Activated CD4-positive, alpha-beta T cell treated with anti-CD3 and anti-CD28 coated beads for 24 hours (primary cell): ENCODE data around the gene ZNF709.
"Not testable (repeated sequence)": the region's sequence is repeated elsewhere in the genome, so short reads cannot be mapped to it uniquely, and the experiment has no call there.

Experiments
- DNase-seq, 2 donors: peaks; one replicate each; pipeline ENCODE4 v3.0.0-alpha.2; 2020; ENCODE audit warnings: low read depth in 2 of 2

Gene ZNF709

DNA sequence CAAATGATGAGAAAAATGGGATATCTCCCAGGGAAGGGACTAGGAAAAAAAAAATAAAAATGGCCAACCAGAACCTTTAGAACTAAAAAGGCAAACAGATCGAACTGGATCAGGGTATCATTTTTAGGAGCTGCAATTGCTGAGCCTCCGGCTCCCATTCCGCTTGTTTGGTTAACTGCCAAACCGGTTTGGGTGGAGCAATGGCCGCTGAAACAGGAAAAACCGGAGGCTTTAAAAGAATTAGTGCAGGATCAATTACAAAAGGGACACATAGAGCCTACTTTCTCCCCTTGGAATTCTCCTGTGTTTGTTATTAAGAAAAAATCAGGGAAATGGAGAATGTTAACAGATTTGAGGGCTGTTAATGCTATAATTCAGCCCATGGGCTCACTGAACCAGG, 31.1 kb downstream of the ZNF709 start:
- no peak for DNase-seq

DNA sequence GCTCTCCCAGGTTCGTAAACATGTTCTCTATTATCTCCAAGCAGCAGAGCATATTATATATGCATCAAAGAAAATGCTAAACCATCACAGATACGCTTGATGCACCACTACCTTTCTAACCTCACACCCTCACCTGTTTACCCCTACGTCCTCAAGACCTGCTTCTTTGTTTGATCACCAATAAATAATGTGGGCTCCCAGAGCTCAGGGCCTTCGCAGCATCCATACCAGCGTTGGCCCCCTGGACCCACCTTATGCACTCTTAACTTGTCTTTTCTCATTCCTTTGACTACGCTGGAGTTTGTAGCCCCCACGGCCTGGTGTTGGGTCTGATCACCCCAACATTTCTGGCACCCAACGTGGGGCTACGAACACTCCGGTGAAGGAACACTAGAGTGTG, 33.8 kb downstream of the ZNF709 start:
- no peak for DNase-seq

DNA sequence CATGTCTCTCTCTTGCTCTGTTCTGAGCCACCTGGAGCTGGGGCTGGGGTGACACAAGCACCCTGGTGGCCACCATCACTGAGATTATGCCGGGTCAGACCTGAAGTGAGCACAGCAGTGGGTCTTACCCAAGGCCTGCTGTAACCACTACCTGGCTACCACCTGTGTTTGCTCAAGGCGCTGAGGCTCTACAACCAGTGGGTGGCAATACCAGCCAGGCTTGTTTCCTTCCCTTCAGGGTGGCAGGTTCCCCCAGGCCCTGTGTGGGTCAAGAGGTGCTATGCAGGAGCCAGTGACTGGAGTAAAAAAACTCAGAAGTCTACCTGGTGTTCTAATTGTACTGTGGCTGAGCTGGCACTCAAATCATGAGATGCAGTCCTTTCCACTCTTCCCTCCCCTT, 35.8 kb downstream of the ZNF709 start:
- DNase-seq, result no peak

DNA sequence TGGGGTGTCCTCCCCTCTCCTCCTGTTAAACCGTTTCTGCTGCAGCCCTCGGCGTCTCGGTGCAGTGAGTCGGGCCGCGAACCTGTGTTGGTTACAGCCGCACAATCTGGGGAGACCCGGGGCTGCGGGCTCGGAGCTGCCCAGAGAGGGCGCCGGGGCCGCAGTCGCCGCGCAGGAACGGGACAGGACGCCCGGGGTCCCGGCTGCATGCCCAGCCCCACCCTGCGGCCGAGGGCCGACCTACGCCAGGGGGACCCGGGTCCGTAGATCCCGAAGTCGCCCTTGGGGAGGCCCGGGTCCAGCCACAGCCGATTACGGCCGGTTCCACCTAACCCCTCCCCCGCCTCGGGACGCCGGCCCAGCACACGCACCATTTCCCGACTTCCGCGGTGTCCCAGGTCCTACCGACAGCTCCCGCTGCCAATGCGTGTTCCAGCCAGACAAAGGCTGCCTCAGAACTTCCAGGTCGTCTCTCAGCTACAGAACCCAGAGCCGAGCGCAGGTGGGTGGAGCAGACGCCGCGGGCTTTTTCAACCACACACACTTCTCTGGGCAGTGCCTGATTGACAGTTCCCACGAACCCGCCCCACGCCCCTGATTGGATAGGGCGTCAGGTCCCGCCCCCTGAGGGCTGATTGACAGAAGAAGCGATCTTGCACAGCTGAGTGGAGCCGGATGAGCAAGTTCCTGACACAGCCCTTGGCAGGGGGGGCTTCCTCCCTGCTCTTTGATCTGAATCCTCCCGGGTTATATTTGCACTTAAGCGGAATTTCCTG, 43.9 kb downstream of the ZNF709 start, which contains the start of gene ZNF443:
ZNF443 (minus strand) TSS at position 481 of the 776 bp plus-strand sequence; CDS start at position 374, 107 bp downstream.
- DNase-seq, result peak; percentile 99

DNA sequence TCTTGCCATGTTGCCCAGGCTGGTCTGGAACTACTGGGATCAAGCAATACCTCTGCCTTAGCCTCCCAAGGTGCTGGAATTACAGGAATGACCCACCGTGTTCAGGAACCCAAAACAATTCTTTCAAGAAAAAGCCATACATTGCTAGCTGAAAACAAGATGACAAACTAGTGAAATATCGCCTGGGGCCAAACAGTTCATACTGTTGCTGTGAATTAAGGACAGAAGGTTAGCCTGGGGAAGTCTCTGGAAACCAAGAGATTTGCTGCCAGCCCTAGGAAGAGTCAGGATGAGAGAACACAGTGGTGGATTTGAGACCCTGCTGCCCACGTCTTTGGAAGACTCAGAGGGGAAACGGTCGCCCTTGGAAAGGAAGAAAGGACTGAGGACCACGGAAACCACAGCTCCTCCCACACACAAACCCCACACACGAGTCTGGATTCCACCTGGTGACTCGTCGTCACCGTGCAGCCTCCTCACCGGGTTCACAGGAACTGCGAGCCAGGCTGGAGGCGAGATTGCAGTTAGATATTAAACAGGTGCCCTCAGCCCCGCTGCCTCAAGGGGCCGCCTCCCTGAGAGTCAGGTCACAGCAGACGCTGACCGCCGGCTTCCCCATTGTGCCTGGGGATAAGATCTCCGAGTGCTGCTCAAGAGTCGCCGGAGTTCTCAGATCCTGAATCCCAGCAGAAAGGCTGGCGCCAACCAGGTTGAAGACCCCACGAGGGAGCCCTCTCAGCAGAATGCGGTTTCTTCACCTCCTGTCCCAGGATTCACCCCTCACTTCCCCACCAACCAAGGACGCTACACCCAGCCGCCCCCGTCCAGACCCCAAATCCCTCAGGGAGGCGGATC, 44.7 kb downstream of the ZNF709 start:
- peak; percentile 6 to 45 for DNase-seq

DNA sequence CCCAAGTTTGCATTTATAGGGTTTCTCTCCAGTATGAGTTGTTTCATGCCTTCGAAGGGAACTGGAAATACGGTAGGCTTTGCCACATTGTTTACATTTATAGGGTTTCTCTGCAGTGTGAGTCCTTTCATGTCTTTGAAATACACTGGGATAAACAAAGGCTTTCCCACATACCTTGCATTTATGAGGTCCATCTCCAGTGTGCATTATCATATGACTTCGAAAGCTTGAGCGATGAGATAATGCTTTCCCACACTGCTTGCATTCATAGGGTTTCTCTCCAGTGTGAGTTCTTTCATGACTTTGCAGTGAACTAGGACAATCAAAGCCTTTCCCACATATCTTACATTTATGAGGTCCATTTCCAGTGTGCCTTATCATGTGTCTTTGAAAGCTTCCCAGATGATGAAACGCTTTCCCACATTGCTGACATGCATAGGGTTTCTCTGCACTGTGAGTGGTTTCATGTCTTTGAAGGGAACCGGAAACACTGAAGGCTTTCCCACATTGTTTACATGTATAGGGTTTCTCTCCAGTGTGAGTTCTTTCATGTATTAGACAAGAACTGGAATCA, 53.8 kb downstream of the ZNF709 start:
- DNase-seq, result not testable (repeated sequence)

DNA sequence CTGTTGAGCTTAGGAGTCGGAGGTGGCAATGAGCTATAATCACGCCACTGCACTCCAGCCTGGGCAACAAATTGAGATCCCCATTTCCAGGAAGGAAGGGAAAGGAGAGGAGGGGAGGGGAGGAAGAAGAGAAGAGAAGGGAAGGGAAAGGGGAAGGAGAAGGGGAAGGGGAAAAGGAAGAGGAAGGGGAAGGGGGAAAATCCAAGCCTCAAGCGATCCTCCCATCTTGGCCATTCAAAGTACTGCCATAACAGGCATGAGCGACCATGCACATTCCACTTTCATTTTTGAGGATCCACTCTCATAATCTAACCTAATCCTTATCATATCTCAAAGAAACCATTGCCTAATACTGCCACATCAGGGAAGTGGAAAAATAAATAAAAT, 58.7 kb downstream of the ZNF709 start:
- no peak for DNase-seq

DNA sequence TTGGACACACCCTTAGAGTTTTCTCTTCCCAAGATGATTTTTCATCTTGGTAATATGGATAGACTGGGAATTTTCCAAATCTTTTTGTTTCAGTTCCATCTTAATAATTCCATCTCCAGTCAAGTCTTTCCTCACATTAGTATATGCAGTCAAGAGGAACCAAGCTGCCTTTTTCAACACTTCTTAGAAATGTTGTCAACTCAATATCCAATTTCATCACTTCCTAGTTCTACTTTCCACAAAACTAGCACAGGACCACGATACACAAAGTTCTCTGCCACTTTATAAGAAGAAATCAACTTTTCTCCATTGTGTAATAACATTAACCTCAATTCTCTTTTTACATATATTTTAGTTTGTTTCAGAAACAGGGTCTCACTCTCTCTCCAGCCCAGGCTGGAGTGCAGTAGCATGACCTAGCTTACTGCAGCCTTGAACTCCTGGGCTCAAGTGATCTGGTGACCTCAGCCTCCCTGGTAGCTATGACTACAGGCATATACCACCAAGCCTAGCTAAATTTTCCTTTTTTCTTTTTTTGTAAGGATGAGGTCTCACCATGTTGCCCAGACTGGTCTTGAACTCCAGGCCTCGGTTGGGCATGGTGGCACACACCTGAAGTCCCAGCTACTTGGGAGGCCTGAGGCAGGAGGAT, 59.3 kb downstream of the ZNF709 start:
- no peak for DNase-seq

DNA sequence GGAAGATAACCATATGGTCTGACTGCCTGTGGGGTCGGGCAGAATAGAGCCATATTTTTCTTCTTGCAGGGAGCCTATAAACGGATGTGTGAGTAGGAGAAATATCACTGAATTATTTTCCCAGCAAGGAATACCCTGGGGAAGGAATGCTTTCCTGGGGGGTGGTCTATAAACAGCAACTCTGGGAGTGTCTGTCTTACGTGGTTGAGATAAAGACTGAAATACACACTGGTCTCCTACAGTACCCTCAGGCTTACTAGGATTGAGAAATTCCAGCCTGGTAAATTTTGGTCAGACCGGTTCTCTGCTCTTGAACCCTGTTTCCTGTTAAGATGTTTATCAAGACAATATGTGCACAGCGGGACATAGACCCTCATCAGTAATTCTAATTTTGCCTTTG, 67.3 kb downstream of the ZNF709 start:
- not testable (repeated sequence) for DNase-seq

DNA sequence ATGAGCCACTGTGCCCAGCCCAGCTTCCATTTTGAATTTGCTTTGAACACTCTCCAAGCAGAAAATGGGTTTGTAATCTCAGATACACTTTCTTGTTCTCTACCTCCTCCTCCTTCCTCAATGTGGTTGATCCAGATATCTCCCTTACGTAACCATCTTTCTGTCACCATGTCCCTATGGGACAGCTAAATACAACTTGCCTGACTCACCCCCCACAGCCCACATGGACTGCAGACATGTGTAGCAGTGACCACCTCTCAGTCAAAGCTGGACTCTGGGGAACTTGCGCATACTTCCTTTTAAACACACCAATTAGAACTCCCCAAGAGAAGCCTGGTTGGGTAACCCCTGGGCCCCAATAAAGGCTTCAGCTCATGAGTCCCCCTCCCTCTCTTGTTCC, 72.7 kb downstream of the ZNF709 start:
- no peak for DNase-seq
